Mammary epithelial cell (primary cell): ENCODE measurements around the gene ACTL8.

ENCODE experiments used
- CTCF ChIP-seq, 2 donors: IDR thresholded peaks in 1 of 2; conservative IDR thresholded peaks in 1 of 2; 2 replicates each; pipeline ENCODE4 v1.5.1; 2011 to 2012; ENCODE audit warnings: inconsistent platforms in 2 of 2, low read length in 2 of 2, mild to moderate bottlenecking in 2 of 2, control low read depth in 1 of 2, low read depth in 1 of 2; ENCODE audit not compliant: insufficient read depth in 1 of 2; ENCODE audit errors: extremely low read depth in 1 of 2
- EZH2 ChIP-seq: IDR thresholded peaks from 2 replicates; pipeline ENCODE4 v1.6.1; 2012; ENCODE audit warnings: low read length, inconsistent platforms, borderline replicate concordance

- TF ChIP-seq CTCF (conservative IDR thresholded peaks at IDR 0.05 in 1 of 2, IDR thresholded peaks at IDR 0.05 in 1 of 2; ENCODE audit: extremely low read depth in 1 of 2, insufficient read depth in 1 of 2, low read depth in 1 of 2, low read length in 2 of 2) (no peak), EZH2 (no peak)
Observed at GRCh38 chr1:17802164-17802563, 47.0 kb downstream of the ACTL8 start.
